ENCODE measurements around the gene TBCD. TPM values are rescaled to one million over a fixed set of nuclear protein-coding genes. Genes with fewer than 3 reads are reported as not detected.

TBCD gene
- total RNA-seq, 1 experiment from 2014 or later, result 90.7 TPM

DNA sequence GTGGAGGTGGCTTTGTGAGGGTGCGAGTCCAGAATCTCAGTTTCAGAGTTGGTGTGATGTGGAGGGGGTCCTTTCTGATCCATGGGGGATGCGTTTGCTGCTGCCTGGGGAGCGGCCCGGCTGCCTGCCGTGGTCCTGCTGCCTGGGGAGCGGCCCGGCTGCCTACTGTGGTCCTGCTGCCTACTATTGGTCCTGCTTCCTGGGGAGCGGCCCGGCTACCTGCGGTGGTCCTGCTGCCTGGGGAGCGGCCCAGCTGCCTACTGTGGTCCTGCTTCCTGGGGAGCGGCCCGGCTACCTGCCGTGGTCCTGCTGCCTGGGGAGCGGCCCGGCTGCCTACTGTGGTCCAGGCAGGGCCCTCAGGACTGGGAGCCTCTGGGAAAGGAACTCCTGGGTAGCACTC is 149.5 kb downstream of the TBCD start:
- H3K27me3 Mint-ChIP-seq (ENCODE audit: unreplicated experiment), result no peaks in the 10 kb centered on the region
- no peak overlapping the region for H3K4me3 Mint-ChIP-seq (ENCODE audit: low read depth, unreplicated experiment)
- no peaks in the 10 kb centered on the region for H3K9me3 Mint-ChIP-seq (ENCODE audit: low read depth, unreplicated experiment)
- no peak for DNase-seq
- no peak overlapping the region for H3K27ac Mint-ChIP-seq (ENCODE audit: unreplicated experiment)
- H3K36me3 Mint-ChIP-seq (ENCODE audit: insufficient read depth, unreplicated experiment), result peaks cover 18% of the 10 kb centered on the region
- TF ChIP-seq, protein P1, sequence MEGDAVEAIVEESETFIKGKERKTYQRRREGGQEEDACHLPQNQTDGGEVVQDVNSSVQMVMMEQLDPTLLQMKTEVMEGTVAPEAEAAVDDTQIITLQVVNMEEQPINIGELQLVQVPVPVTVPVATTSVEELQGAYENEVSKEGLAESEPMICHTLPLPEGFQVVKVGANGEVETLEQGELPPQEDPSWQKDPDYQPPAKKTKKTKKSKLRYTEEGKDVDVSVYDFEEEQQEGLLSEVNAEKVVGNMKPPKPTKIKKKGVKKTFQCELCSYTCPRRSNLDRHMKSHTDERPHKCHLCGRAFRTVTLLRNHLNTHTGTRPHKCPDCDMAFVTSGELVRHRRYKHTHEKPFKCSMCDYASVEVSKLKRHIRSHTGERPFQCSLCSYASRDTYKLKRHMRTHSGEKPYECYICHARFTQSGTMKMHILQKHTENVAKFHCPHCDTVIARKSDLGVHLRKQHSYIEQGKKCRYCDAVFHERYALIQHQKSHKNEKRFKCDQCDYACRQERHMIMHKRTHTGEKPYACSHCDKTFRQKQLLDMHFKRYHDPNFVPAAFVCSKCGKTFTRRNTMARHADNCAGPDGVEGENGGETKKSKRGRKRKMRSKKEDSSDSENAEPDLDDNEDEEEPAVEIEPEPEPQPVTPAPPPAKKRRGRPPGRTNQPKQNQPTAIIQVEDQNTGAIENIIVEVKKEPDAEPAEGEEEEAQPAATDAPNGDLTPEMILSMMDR (IDR thresholded peaks at IDR 0.05; ENCODE audit: unreplicated experiment), result no peak
- no TSS peak for BruUV-seq (replicated peaks)
- intact Hi-C loops (cut with micrococcal nuclease; ENCODE audit: unreplicated experiment), result no loop called here
- CTCF ChIA-PET, result no interaction called here
- H3K4me1 Mint-ChIP-seq (ENCODE audit: low read depth, unreplicated experiment), result no peaks in the 10 kb centered on the region

DNA sequence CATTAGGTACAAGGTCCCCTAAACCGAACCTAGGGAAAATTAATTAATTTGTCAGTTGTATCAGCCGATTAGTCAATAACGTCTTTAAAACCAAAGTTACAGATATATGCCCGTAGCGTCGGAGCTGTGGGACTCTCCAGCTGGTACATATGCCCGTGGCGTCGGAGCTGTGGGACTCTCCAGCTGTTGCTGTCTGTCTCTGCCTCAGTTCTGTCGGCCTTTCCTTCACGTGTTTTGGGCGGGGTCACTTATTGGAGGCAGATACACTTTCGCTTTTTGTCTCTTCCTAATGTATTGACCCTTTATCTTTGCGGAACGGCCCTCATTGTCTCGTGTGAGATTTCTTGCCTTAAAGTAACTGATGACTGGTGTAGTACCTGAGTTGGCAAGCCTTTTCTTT is 150.0 kb downstream of the TBCD start:
- H3K27ac Mint-ChIP-seq (ENCODE audit: unreplicated experiment), result no peak overlapping the region
- CTCF ChIA-PET, result no interaction called here

DNA sequence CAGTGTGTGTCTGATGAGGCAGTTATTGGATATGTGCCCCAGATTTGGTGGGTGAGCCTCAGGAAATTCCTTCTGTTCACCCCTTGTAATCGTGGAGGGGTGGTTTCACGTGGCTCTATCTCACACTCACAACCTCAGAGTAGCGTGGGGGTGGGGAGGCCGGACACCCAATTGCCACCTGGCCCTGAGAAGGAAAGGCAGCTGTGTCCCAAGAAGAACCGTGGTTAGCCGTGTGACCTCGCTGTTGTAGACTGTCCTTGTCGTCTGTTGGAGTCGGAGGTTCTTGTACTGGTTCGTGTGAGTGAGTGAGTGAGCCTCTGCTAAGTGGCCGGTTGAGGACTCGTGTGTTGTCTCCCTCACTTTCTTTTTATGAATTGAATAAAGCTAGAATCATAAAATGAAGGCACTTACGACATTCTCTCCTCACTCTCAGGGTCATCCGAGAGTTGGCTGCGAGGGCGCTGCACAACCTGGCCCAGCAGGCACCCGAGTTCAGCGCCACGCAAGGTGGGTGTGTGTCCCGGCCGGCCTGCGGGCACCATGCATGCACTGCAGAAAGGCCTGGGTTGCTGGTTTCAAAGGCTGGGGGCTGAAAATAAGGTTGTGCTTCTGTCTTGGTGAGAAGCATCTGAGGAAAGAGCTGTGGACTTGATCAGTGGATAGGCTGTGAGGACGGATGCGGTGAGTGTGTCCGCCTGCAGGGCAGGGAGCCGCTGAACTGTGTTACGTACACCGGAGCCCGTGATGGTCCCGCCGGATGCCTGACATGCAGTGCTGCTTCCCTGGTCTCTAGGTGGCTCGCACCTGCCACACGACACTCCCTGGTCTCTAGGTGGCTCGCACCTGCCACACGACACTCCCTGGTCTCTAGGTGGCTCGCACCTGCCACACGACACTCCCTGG is 151.4 kb downstream of the TBCD start:
- CTCF ChIA-PET, result no interaction called here
- DNase-seq, result no peak
- Mint-ChIP-seq H3K27ac (ENCODE audit: unreplicated experiment) (no peak overlapping the region), H3K36me3 (ENCODE audit: insufficient read depth, unreplicated experiment) (peaks cover 18% of the 10 kb centered on the region), H3K4me1 (ENCODE audit: low read depth, unreplicated experiment) (no peaks in the 10 kb centered on the region), H3K4me3 (ENCODE audit: low read depth, unreplicated experiment) (no peak overlapping the region), H3K9me3 (ENCODE audit: low read depth, unreplicated experiment) (no peaks in the 10 kb centered on the region), H3K27me3 (ENCODE audit: unreplicated experiment) (no peaks in the 10 kb centered on the region)
- TF ChIP-seq, protein P1 (IDR thresholded peaks at IDR 0.05; ENCODE audit: unreplicated experiment), result no peak
- no TSS peak for BruUV-seq (replicated peaks)
- intact Hi-C loops (cut with micrococcal nuclease; ENCODE audit: unreplicated experiment), result no loop called here

More for the DNA sequence above, 150.0 kb downstream of the TBCD start:
- intact Hi-C loops (cut with micrococcal nuclease; ENCODE audit: unreplicated experiment), result no loop called here
- TF ChIP-seq, protein P1 (IDR thresholded peaks at IDR 0.05; ENCODE audit: unreplicated experiment), result no peak
- Mint-ChIP-seq H3K9me3 (ENCODE audit: low read depth, unreplicated experiment) (no peaks in the 10 kb centered on the region), H3K27me3 (ENCODE audit: unreplicated experiment) (no peaks in the 10 kb centered on the region), H3K4me1 (ENCODE audit: low read depth, unreplicated experiment) (no peaks in the 10 kb centered on the region), H3K36me3 (ENCODE audit: insufficient read depth, unreplicated experiment) (peaks cover 18% of the 10 kb centered on the region), H3K4me3 (ENCODE audit: low read depth, unreplicated experiment) (no peak overlapping the region)
- no TSS peak for BruUV-seq (replicated peaks)
- DNase-seq, result no peak

DNA sequence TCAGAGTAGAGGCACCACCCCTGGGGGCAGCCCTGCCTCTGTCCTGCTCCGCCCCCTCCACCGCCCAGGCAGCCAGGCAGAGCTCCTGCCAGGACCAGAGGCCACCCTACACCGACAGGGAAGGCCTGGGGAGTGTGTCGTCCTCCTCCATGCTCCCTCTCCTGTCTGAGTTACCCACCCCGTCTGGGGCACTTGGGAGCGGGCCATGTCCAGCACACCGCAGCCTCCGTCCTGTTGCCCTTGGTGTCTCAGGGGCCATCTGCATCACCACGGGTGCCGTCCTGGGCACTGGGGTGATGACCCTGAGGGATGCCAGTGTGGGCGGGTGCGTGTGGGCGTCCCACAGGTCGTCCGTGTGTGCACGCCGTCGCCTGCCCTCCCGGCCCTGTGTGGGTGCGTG is 153.3 kb downstream of the TBCD start:
- Mint-ChIP-seq H3K4me3 (ENCODE audit: low read depth, unreplicated experiment) (no peak overlapping the region), H3K27ac (ENCODE audit: unreplicated experiment) (no peak overlapping the region), H3K36me3 (ENCODE audit: insufficient read depth, unreplicated experiment) (peaks cover 18% of the 10 kb centered on the region), H3K27me3 (ENCODE audit: unreplicated experiment) (no peaks in the 10 kb centered on the region), H3K4me1 (ENCODE audit: low read depth, unreplicated experiment) (no peaks in the 10 kb centered on the region), H3K9me3 (ENCODE audit: low read depth, unreplicated experiment) (no peaks in the 10 kb centered on the region)
- no TSS peak for BruUV-seq (replicated peaks)
- DNase-seq, result no peak
- CTCF ChIA-PET, result no interaction called here
- intact Hi-C loops (cut with micrococcal nuclease; ENCODE audit: unreplicated experiment), result no loop called here
- TF ChIP-seq, protein P1 (IDR thresholded peaks at IDR 0.05; ENCODE audit: unreplicated experiment), result no peak
